IMR-90 (cell line): ENCODE measurements around the gene ATP6V0A4.

ENCODE experiments used
- POLR2A ChIP-seq: IDR thresholded peaks from 2 replicates; pipeline ENCODE4 v1.6.1; 2012; ENCODE audit warnings: mild to moderate bottlenecking, low read depth, low read length
- RAD21 ChIP-seq: IDR thresholded peaks from 2 replicates; pipeline ENCODE4 v1.6.1; 2012; ENCODE audit warnings: low read length, improper control_type of control experiment
- TF ChIP-seq, protein P1 (sequence below): conservative IDR thresholded peaks from 2 replicates; pipeline ENCODE4 v1.5.1; 2012; ENCODE audit warnings: mild to moderate bottlenecking, low read depth, low read length, improper control_type of control experiment

GRCh38 chr7:138770904-138771303 is 27.1 kb downstream of the ATP6V0A4 start:
- TF ChIP-seq RAD21, result no peak
- TF ChIP-seq POLR2A, result no peak
- TF ChIP-seq, protein P1, sequence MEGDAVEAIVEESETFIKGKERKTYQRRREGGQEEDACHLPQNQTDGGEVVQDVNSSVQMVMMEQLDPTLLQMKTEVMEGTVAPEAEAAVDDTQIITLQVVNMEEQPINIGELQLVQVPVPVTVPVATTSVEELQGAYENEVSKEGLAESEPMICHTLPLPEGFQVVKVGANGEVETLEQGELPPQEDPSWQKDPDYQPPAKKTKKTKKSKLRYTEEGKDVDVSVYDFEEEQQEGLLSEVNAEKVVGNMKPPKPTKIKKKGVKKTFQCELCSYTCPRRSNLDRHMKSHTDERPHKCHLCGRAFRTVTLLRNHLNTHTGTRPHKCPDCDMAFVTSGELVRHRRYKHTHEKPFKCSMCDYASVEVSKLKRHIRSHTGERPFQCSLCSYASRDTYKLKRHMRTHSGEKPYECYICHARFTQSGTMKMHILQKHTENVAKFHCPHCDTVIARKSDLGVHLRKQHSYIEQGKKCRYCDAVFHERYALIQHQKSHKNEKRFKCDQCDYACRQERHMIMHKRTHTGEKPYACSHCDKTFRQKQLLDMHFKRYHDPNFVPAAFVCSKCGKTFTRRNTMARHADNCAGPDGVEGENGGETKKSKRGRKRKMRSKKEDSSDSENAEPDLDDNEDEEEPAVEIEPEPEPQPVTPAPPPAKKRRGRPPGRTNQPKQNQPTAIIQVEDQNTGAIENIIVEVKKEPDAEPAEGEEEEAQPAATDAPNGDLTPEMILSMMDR, result no peak
